GM12878 (cell line): ENCODE data around the gene CAST. TPM values are rescaled to one million over a fixed set of nuclear protein-coding genes. Genes with fewer than 3 reads are reported as not detected.

Source experiments
- ATAC-seq: fragments of 200-7000 bp; cut with Tn5 transposase; 3 replicates; pipeline ENCODE4 v1.9.1; 2020; ENCODE audit warnings: mild to moderate bottlenecking, moderate library complexity
- Bru-seq: library from RNA; stranded (reverse); fragments of 400-500 nt; gene quantifications from one replicate; lab custom pipeline; 2021; lab: Mats Ljungman, UMichigan
- BruChase-seq, 2 experiments: library from RNA; stranded (reverse); fragments of 400-500 nt; gene quantifications; one replicate each; lab custom pipeline; 2021; lab: Mats Ljungman, UMichigan
- BruUV-seq: library from RNA; stranded (reverse); fragments of 400-500 nt; replicated peaks from 2 replicates; lab custom pipeline; 2021; lab: Mats Ljungman, UMichigan
- CTCF ChIA-PET: fragments of 300-600 bp; sonication (Branson Sonifier 250); formaldehyde crosslinking; extraction: SDS; loops from one replicate; lab custom pipeline; 2021; ENCODE audit warnings: inconsistent platforms; lab: Yijun Ruan, JAX
- POLR2A ChIA-PET: fragments of 350-600 bp; formaldehyde crosslinking; extraction: SDS; loops from one replicate; lab custom pipeline; 2021; ENCODE audit warnings: inconsistent platforms; lab: Charles Lee
- RAD21 ChIA-PET: fragments of 300-600 bp; sonication (Branson Sonifier 250); formaldehyde crosslinking; loops from one replicate; lab custom pipeline; 2023; ENCODE audit warnings: antibody characterized with exemption; ENCODE audit not compliant: unreplicated experiment; lab: Charles Lee
- SMC1A ChIA-PET: fragments of 300-600 bp; sonication (Branson Sonifier 250); formaldehyde crosslinking; loops from one replicate; lab custom pipeline; 2023; ENCODE audit not compliant: unreplicated experiment, uncharacterized antibody; lab: Charles Lee
- DNase-seq: peaks from one replicate; pipeline ENCODE4 v3.0.0-alpha.2; 2011; ENCODE audit warnings: low read depth, low spot score
- FAIRE-seq: peaks from 3 replicates; lab custom pipeline; 2011; peaks lifted over from hg19 to GRCh38; lab: Jason Lieb, UNC
- H2AFZ ChIP-seq: 2 replicates; pipeline ENCODE4 v1.6.0; 2011; ENCODE audit warnings: low read depth, low read length, control low read depth; ENCODE audit not compliant: control insufficient read depth
- H3K27ac ChIP-seq: 2 replicates; pipeline ENCODE4 v1.5.1; 2011; ENCODE audit warnings: control low read depth; ENCODE audit not compliant: control insufficient read depth, insufficient read depth
- H3K27me3 ChIP-seq, 2 experiments: replicated peaks in 1 of 2; 2 replicates each; pipeline versions ENCODE4 v1.6.0 to v1.6.1; 2011; ENCODE audit warnings: low read length in 1 of 2; ENCODE audit not compliant: control insufficient read depth in 2 of 2, insufficient read depth in 2 of 2
- H3K36me3 ChIP-seq, 2 experiments: 2 replicates each; pipeline ENCODE4 v1.5.1; 2011; ENCODE audit warnings: low read length in 1 of 2; ENCODE audit not compliant: control insufficient read depth in 2 of 2, insufficient read depth in 2 of 2
- H3K4me1 ChIP-seq: 2 replicates; pipeline ENCODE4 v1.6.1; 2011; ENCODE audit warnings: mild to moderate bottlenecking, low read length, moderate library complexity, mixed read lengths; ENCODE audit not compliant: control insufficient read depth, insufficient read depth
- H3K4me2 ChIP-seq: 2 replicates; pipeline ENCODE4 v1.6.0; 2011; ENCODE audit warnings: control low read depth; ENCODE audit not compliant: control insufficient read depth, insufficient read depth
- H3K4me3 ChIP-seq: fragments of 200-600 bp; sonication (generic); 2 replicates; pipeline ENCODE4 v1.5.1; 2016
- H3K79me2 ChIP-seq: 2 replicates; pipeline ENCODE4 v1.6.0; 2011; ENCODE audit warnings: low read length; ENCODE audit not compliant: control insufficient read depth, insufficient read depth
- H3K9ac ChIP-seq: 2 replicates; pipeline ENCODE4 v1.8.0; 2011; ENCODE audit warnings: low read length, control low read depth, mixed read lengths; ENCODE audit not compliant: control insufficient read depth, insufficient read depth
- H3K9me3 ChIP-seq: replicated peaks from 3 replicates; pipeline ENCODE4 v1.5.1; 2011; ENCODE audit warnings: mild to moderate bottlenecking, low read length; ENCODE audit not compliant: control insufficient read depth, insufficient read depth
- H4K20me1 ChIP-seq: 2 replicates; pipeline ENCODE4 v1.6.0; 2011; ENCODE audit not compliant: control insufficient read depth, insufficient read depth
- RAD51 ChIP-seq: fragments of 450-650 bp; IDR thresholded peaks from 2 replicates; pipeline ENCODE4 v1.6.1; 2016; ENCODE audit warnings: moderate library complexity, mild to moderate bottlenecking, inconsistent platforms
- SREBF1 ChIP-seq: IDR thresholded peaks from 2 replicates; pipeline ENCODE4 v1.6.1; 2012; ENCODE audit warnings: mild to moderate bottlenecking, low read length
- SUZ12 ChIP-seq: fragments of 200-600 bp; sonication (generic); IDR thresholded peaks from one replicate; pipeline ENCODE4 v1.6.1; 2018; ENCODE audit warnings: antibody characterized with exemption, mild to moderate bottlenecking; ENCODE audit not compliant: unreplicated experiment
- ZNF217 ChIP-seq: fragments of 450-650 bp; IDR thresholded peaks from 2 replicates; pipeline ENCODE4 v1.6.1; 2017; ENCODE audit warnings: antibody characterized with exemption, mild to moderate bottlenecking
- WGBS: methylation state at CpG from one replicate; pipeline ENCODE4 v1.1.6; 2016; ENCODE audit warnings: low lambda C conversion rate; ENCODE audit not compliant: insufficient replicate concordance, insufficient coverage; ENCODE audit errors: missing lambda C conversion rate; 5-methylcytosine and 5-hydroxymethylcytosine counted together
- in situ Hi-C: fragments of 300-500 bp; cut with MboI; formaldehyde crosslinking; loops from 9 replicates; pipeline ENCODE4 v1.14.3; 2018; ENCODE audit warnings: mixed read lengths
- intact Hi-C: fragments of 100-400 bp; cut with micrococcal nuclease; formaldehyde crosslinking; loops from one replicate; pipeline ENCODE4 v1.14.2; 2022; ENCODE audit not compliant: unreplicated experiment
- long read RNA-seq, 2 experiments: library from polyadenylated mRNA; unstranded; transcript quantifications; one replicate each; pipeline ENCODE4 v2.0.0, GENCODE V29; 2019 to 2020
- polyA minus RNA-seq, 3 experiments: library from RNA; depleted of rRNA, polyadenylated mRNA; stranded (reverse); fragments of >200 nt; gene quantifications; 2 replicates each; pipeline ENCODE4 v1.2.3, GENCODE V29; 2011
- polyA plus RNA-seq, 11 experiments: library from polyadenylated mRNA; depleted of rRNA in 4 of 11; unstranded in 6 of 11; stranded (reverse) in 5 of 11; fragments of >200 nt; fragmentation: Nextera tagmentation in 4 of 11; fragmentation: Illumina TruSeq in 1 of 11; extraction: Ambion mirVana in 4 of 11; extraction: Trizol in 1 of 11; gene quantifications; 1 replicate in 1 of 11; 2 replicates in 10 of 11; pipeline versions ENCODE4 v1.2.1 to v1.2.3, GENCODE V29; 2011 to 2016; ENCODE audit warnings: inconsistent platforms in 2 of 11, missing spikeins in 2 of 11, low read depth in 1 of 11
- total RNA-seq, 4 experiments: library from RNA; depleted of rRNA in 3 of 4; stranded (reverse); fragments of >200 nt in 3 of 4; fragmentation: Illumina TruSeq in 1 of 4; extraction: Trizol in 1 of 4; gene quantifications; 2 replicates each; pipeline versions ENCODE4 v1.2.1 to v1.2.3, GENCODE V29; 2013 to 2021
- TF ChIP-seq, protein P1 (sequence below): fragments of 450-650 bp; IDR thresholded peaks from 2 replicates; pipeline ENCODE4 v1.6.1; 2018; ENCODE audit warnings: borderline replicate concordance, mild to moderate bottlenecking; ENCODE audit not compliant: partially characterized antibody
- TF ChIP-seq, protein P2 (sequence below): IDR thresholded peaks from 2 replicates; pipeline ENCODE4 v1.6.1; 2012; ENCODE audit warnings: low read depth, low read length, improper control_type of control experiment
- TF ChIP-seq, protein P3 (sequence below): fragments of 450-650 bp; IDR thresholded peaks from 2 replicates; pipeline ENCODE4 v1.6.1; 2017; ENCODE audit warnings: mild to moderate bottlenecking

The CAST gene, protein sequence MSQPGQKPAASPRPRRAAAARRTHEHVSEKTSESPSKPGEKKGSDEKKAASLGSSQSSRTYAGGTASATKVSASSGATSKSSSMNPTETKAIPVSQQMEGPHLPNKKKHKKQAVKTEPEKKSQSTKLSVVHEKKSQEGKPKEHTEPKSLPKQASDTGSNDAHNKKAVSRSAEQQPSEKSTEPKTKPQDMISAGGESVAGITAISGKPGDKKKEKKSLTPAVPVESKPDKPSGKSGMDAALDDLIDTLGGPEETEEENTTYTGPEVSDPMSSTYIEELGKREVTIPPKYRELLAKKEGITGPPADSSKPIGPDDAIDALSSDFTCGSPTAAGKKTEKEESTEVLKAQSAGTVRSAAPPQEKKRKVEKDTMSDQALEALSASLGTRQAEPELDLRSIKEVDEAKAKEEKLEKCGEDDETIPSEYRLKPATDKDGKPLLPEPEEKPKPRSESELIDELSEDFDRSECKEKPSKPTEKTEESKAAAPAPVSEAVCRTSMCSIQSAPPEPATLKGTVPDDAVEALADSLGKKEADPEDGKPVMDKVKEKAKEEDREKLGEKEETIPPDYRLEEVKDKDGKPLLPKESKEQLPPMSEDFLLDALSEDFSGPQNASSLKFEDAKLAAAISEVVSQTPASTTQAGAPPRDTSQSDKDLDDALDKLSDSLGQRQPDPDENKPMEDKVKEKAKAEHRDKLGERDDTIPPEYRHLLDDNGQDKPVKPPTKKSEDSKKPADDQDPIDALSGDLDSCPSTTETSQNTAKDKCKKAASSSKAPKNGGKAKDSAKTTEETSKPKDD
- total RNA-seq (2013; cell fraction: nucleolus; rRNA removed): 167 and 177 TPM in 2 replicates
- total RNA-seq (2014; rRNA removed) (47.7 and 57.0 TPM in 2 replicates), total RNA-seq (2014; rRNA removed; fragmentation: Illumina TruSeq; extraction: Trizol) (112 and 113 TPM in 2 replicates), total RNA-seq (2021) (116 and 122 TPM in 2 replicates), polyA plus RNA-seq (2011; rRNA removed) (47.5 and 60.9 TPM in 2 replicates), polyA plus RNA-seq (2014; fragmentation: Illumina TruSeq; extraction: Trizol) (138 and 140 TPM in 2 replicates), polyA plus RNA-seq (2014; fragmentation: Nextera tagmentation; extraction: Ambion mirVana) (10 to 100 TPM; 31.7 to 40.8 TPM), polyA plus RNA-seq (2014; rRNA removed) (47.4 and 55.1 TPM in 2 replicates), polyA plus RNA-seq (2016; fragmentation: Nextera tagmentation; extraction: Ambion mirVana) (10 to 100 TPM; 82.0 to 94.8 TPM), polyA minus RNA-seq (2011; rRNA and poly(A)+ RNA removed) (28.5 and 37.1 TPM in 2 replicates), Bru-seq, nascent RNA (percentile 79 among the genes with signal in this experiment), BruChase-seq, experiment 1, labeled RNA remaining after a 6-hour chase (percentile 76 among the genes with signal in this experiment), BruChase-seq, experiment 2, labeled RNA remaining after a 2-hour chase (percentile 74 among the genes with signal in this experiment)
- 30.2 TPM for polyA plus RNA-seq (2011; ENCODE audit: low read depth)
- 23.8 and 28.7 TPM in 2 replicates for polyA plus RNA-seq (2011; cell fraction: cytosol; rRNA removed)
- 55.4 and 59.6 TPM in 2 replicates for polyA plus RNA-seq (2011; cell fraction: nucleus; rRNA removed)
- 37.7 and 51.5 TPM in 2 replicates for polyA plus RNA-seq (2012)
- polyA minus RNA-seq (2011; cell fraction: cytosol; rRNA and poly(A)+ RNA removed): 24.3 and 25.9 TPM in 2 replicates
- 53.8 and 74.5 TPM in 2 replicates for polyA minus RNA-seq (2011; cell fraction: nucleus; rRNA and poly(A)+ RNA removed)
- long read RNA-seq, experiment 1, full-length matches to known transcripts: 10 of 41 reads
- long read RNA-seq, experiment 1, partial matches to known transcripts: 6 of 41 reads
- long read RNA-seq, experiment 1, other reads (novel, unspliced or antisense): 25 of 41 reads
- long read RNA-seq, experiment 2, full-length matches to known transcripts: 15 of 106 reads
- long read RNA-seq, experiment 2, partial matches to known transcripts: 49 of 106 reads
- long read RNA-seq, experiment 2, other reads (novel, unspliced or antisense): 42 of 106 reads

DNA sequence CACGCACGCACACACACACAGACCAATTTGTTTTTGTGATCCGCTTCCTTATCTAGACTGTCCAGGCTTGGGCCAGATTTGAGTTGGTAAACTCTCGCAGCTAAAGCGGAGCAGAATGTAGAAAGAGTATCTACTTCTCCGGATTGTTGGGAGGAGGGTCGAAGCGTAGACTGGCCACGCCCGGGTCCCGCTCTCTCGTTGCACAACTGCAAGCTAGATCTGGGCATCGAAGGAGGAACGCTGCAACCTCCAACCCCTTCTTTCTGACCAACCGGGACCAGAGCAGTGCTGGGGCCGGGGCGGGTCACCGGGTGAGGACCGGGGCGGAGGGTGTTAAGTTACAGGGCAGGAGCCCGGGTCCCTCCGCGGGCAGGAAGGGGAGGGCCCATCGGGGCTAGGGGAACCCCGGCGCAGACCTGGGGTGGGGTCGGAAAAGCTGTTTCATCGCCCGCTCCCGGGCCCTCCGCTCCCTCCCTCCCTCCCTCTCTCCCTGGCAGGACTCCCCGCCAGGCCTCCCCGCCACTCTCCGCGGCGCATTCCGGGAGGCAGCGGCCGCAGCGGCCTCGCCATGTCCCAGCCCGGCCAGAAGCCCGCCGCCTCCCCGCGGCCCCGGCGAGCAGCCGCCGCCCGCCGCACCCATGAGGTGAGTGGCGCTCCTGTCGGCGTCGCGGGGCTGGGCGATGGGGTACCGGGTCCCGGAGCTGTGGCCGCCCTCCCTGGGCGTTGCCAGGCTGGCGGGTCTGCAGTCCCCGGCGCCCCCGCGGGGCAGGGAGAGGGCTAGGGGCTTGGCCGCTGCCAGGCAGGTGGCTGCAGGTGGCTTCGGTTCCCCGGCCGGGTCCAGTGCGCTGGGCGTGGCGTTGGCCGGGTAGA lies at the start of gene CAST:
TSS of gene CAST (plus strand) at position 522 of the 870 bp plus-strand sequence. CDS start at position 569, 47 bp downstream.
- no peaks in the 10 kb centered on the region; a peak in 1 of 4 replicates for H3K27me3 ChIP-seq
- peak within 1 kb of the TSS; percentile 64 for H3K9ac ChIP-seq
- intact Hi-C loops (no loop called here), in situ Hi-C loops (no loop called here)
- peak within 1 kb of the TSS; percentile 95 for H2AFZ ChIP-seq
- 2% methylated on average over 52 of the region's 75 CpGs for WGBS
- POLR2A ChIA-PET: interaction anchor here (1.2 kb wide), 1 partner anchor 212 kb away, joined by 4 read pairs; no protein-coding TSS in a partner anchor
- FAIRE-seq (peak; percentile 78), ATAC-seq (peak; percentile 83), DNase-seq (peak; percentile 73)
- H3K9me3 ChIP-seq: no peaks in the 10 kb centered on the region
- H3K27ac ChIP-seq: peak within 1 kb of the TSS; percentile 70
- peaks cover 6% of the 10 kb centered on the region for H3K4me1 ChIP-seq
- CTCF ChIA-PET: interaction anchor here (0.6 to 1.2 kb wide), 4 partner anchors 9 to 842 kb away, joined by 3 to 5 read pairs (median 4); no protein-coding TSS in a partner anchor
- SMC1A ChIA-PET: interaction anchor here (0.6 to 2.1 kb wide), 10 partner anchors 22 to 726 kb away, joined by 3 to 6 read pairs (median 3); no protein-coding TSS in a partner anchor
- peak within 1 kb of the TSS; percentile 89 for H3K4me2 ChIP-seq
- no peaks in the 10 kb centered on the region for H4K20me1 ChIP-seq
- peak within 1 kb of the TSS; percentile 75 for H3K4me3 ChIP-seq
- peaks cover 14% of the 10 kb centered on the region for H3K79me2 ChIP-seq
- no peaks in the 10 kb centered on the region for H3K36me3 ChIP-seq
- RAD21 ChIA-PET: interaction anchor here (0.5 to 2.5 kb wide), 4 partner anchors 22 to 48 kb away, joined by 3 to 14 read pairs (median 7); no protein-coding TSS in a partner anchor
- BruUV-seq: no TSS peak
- TF ChIP-seq ZNF217 (peak; percentile 83), RAD51 (no peak), SREBF1 (no peak), SUZ12 (no peak)
- TF ChIP-seq, protein P1, sequence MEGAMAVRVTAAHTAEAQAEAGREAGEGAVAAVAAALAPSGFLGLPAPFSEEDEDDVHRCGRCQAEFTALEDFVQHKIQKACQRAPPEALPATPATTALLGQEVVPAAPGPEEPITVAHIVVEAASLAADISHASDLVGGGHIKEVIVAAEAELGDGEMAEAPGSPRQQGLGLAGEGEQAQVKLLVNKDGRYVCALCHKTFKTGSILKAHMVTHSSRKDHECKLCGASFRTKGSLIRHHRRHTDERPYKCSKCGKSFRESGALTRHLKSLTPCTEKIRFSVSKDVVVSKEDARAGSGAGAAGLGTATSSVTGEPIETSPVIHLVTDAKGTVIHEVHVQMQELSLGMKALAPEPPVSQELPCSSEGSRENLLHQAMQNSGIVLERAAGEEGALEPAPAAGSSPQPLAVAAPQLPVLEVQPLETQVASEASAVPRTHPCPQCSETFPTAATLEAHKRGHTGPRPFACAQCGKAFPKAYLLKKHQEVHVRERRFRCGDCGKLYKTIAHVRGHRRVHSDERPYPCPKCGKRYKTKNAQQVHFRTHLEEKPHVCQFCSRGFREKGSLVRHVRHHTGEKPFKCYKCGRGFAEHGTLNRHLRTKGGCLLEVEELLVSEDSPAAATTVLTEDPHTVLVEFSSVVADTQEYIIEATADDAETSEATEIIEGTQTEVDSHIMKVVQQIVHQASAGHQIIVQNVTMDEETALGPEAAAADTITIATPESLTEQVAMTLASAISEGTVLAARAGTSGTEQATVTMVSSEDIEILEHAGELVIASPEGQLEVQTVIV: no peak
- TF ChIP-seq, protein P2, sequence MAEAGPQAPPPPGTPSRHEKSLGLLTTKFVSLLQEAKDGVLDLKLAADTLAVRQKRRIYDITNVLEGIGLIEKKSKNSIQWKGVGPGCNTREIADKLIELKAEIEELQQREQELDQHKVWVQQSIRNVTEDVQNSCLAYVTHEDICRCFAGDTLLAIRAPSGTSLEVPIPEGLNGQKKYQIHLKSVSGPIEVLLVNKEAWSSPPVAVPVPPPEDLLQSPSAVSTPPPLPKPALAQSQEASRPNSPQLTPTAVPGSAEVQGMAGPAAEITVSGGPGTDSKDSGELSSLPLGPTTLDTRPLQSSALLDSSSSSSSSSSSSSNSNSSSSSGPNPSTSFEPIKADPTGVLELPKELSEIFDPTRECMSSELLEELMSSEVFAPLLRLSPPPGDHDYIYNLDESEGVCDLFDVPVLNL: no peak
- TF ChIP-seq, protein P3, sequence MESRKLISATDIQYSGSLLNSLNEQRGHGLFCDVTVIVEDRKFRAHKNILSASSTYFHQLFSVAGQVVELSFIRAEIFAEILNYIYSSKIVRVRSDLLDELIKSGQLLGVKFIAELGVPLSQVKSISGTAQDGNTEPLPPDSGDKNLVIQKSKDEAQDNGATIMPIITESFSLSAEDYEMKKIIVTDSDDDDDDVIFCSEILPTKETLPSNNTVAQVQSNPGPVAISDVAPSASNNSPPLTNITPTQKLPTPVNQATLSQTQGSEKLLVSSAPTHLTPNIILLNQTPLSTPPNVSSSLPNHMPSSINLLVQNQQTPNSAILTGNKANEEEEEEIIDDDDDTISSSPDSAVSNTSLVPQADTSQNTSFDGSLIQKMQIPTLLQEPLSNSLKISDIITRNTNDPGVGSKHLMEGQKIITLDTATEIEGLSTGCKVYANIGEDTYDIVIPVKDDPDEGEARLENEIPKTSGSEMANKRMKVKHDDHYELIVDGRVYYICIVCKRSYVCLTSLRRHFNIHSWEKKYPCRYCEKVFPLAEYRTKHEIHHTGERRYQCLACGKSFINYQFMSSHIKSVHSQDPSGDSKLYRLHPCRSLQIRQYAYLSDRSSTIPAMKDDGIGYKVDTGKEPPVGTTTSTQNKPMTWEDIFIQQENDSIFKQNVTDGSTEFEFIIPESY: no peak
